Activated CD4-positive, alpha-beta memory T cell treated with anti-CD3 and anti-CD28 coated beads for 36 hours (primary cell): Measurements from ENCODE around the gene OCRL. TPM values are rescaled to one million over a fixed set of nuclear protein-coding genes. Genes with fewer than 3 reads are reported as not detected.
A peak's percentile ranks its signal among the peaks of the same experiment; 100 is the strongest.

Experiments used
- CTCF ChIA-PET: fragments of 350-600 bp; sonication (Branson Sonifier 250); formaldehyde crosslinking; loops from one replicate; lab custom pipeline; 2021; ENCODE audit warnings: antibody characterized with exemption, inconsistent platforms; lab: Charles Lee
- POLR2A ChIA-PET: fragments of 350-600 bp; sonication (Branson Sonifier 250); formaldehyde crosslinking; loops from one replicate; lab custom pipeline; 2021; ENCODE audit warnings: antibody characterized with exemption; lab: Charles Lee
- DNase-seq: peaks from one replicate; pipeline ENCODE4 v3.0.0-alpha.2; 2020
- H3K27ac Mint-ChIP-seq: one replicate; pipeline ENCODE4 v1.8.0; 2021; ENCODE audit warnings: mixed read lengths
- H3K27me3 Mint-ChIP-seq: one replicate; pipeline ENCODE4 v1.8.0; 2021; ENCODE audit warnings: mixed read lengths
- H3K36me3 Mint-ChIP-seq: one replicate; pipeline ENCODE4 v1.8.0; 2021; ENCODE audit warnings: mixed read lengths
- H3K4me1 Mint-ChIP-seq: one replicate; pipeline ENCODE4 v1.8.0; 2021; ENCODE audit warnings: low read depth, mixed read lengths
- H3K4me3 Mint-ChIP-seq: one replicate; pipeline ENCODE4 v1.8.0; 2021; ENCODE audit warnings: mild to moderate bottlenecking, mixed read lengths
- H3K9me3 Mint-ChIP-seq: one replicate; pipeline ENCODE4 v1.8.0; 2021; ENCODE audit warnings: mixed read lengths
- intact Hi-C: fragments of 100-400 bp; cut with micrococcal nuclease; formaldehyde crosslinking; loops from one replicate; pipeline ENCODE4 v1.15.1; 2023
- total RNA-seq, 2 experiments: library from RNA; stranded (reverse); gene quantifications; one replicate each; pipeline ENCODE4 v1.2.3, GENCODE V29; 2021

OCRL gene
- total RNA-seq, 2 experiments from 2014 or later, result 2.8 to 3.2 TPM

DNA sequence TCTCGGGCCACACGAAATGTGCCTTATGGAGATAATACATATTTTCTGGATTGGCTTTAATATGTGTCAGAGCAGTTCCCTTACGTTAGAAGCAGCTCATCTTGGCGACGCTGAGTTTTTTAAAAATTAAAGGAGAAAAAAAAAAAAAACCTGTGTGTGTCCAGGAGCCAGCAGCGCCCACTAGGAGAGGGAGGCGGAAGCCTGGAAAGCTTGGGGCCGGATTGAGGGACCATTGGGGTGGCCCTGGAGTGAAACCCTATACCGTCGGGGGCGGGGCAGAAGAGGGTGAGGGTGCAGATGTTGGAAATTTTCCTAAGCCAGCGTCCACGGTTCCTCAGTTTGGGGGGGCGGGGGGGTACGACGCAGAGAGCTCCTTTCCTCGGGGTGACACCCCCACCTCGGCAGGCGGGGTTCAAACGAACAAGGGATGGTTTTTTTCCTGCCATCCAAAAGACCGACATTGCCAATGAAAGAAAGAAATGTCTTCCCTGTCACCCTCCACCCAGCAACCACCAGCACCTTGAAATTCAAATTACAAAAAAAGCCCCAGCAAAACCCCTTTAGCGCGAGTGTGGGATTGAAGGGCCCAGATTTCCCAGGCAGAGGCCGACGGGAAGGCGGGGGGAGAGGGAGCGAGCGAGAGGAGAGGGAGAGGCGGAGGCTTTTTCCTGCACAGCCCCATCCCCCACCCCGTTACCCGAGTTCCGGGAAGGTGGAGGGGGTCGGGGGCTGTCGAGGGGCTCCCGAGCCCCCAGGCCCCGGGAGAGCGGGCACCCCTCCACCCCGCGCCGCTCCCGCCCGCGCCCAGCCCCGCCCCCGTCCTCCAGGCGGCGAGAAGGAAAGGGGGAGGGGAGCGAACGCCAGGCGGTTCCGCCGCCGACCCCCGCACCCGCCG is 17.6 kb upstream of the OCRL start:
- POLR2A ChIA-PET, result no interaction called here
- H3K4me3 Mint-ChIP-seq, result peak overlapping the region; percentile 73
- peaks cover 5% of the 10 kb centered on the region for H3K27me3 Mint-ChIP-seq
- intact Hi-C loops, result no loop called here
- CTCF ChIA-PET, result no interaction called here
- H3K36me3 Mint-ChIP-seq, result no peaks in the 10 kb centered on the region
- no peak overlapping the region for H3K27ac Mint-ChIP-seq
- DNase-seq, result peak; percentile 9
- no peaks in the 10 kb centered on the region for H3K9me3 Mint-ChIP-seq
- peaks cover 3% of the 10 kb centered on the region for H3K4me1 Mint-ChIP-seq

DNA sequence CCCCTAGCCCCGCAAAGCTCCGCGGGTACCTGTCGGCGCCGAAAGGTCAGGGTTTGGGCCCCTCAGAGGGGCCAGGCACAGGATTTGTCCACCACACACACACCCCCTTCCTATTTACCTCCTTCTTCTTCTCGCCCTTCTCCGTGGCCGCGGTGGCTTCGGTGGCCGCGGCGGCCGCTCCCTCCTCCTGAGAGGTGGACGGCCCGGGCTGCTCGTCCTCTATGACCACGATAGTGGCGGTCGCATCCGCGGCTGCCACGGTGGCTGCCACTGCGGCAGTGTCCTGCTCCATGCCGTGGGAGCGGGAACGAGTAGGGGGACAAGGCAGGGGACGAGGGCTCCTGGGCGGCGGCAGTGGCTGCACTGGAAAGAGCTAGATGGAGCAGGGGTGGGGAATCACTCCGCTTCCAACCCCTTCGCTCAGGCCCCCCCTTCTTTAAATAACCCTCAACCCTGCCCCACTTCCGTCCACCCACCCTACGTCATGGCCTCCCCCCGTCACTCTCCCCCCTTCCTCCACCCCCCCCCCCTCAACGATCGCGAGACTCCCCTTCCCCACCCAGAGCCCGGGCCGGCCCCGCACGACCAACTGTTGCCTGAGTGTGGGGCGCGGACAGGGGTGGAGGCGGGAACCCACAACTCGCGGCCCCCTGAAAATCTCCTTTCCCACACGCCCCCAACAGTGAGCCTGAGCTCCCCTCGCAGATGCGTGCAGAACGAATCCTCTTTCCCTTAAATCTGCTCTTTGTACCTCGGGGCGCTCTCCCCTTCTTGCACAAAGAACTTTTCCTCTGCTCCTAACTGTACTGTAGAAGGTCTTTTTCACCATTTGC is 16.8 kb upstream of the OCRL start, which contains the start of gene SMARCA1:
TSS of gene SMARCA1 (minus strand) at position 412 of the 833 bp plus-strand sequence. CDS start at position 292, 120 bp downstream.
- ChIA-PET POLR2A (no interaction called here), CTCF (interaction anchor here (0.6 kb wide), 1 partner anchor 495 kb away, joined by 5 read pairs; no protein-coding TSS in a partner anchor)
- no peaks in the 10 kb centered on the region for H3K36me3 Mint-ChIP-seq
- H3K27me3 Mint-ChIP-seq, result peaks cover 5% of the 10 kb centered on the region
- H3K9me3 Mint-ChIP-seq, result no peaks in the 10 kb centered on the region
- H3K27ac Mint-ChIP-seq, result no peak within 1 kb of the TSS
- H3K4me3 Mint-ChIP-seq, result peak within 1 kb of the TSS; percentile 73
- peaks cover 3% of the 10 kb centered on the region for H3K4me1 Mint-ChIP-seq
- DNase-seq, result peak; percentile 8
- intact Hi-C loops, result no loop called here

DNA sequence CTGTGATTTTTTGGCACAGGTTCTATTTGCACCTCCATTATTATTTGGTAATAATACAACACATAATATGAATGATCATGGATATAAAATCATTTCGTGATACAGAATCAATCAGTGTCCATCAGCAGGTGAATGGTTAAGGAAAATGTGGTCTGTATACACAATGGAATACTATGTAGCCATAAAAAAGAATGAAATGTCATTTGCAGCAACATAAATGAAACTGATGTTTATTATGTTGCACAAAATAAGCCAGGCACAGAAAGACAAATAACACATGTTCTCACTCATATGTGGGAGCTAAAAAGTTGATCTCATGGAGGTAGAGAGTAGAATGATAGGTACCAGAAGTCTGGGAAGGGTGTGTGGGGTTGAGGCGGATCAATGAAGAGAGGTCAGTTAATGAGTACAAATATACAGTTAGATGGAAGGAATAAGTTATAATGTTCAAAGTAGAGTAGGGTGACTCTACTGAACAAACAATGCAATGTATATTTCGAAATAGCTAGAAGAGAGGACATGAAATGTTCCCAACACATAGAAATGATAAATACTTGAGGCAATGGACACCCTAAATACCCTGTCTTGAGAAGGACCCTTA is 15.7 kb upstream of the OCRL start:
- intact Hi-C loops, result no loop called here
- Mint-ChIP-seq H3K4me1 (peaks cover 3% of the 10 kb centered on the region), H3K36me3 (no peaks in the 10 kb centered on the region), H3K9me3 (no peaks in the 10 kb centered on the region), H3K27ac (no peak overlapping the region), H3K4me3 (peak overlapping the region; percentile 52), H3K27me3 (peaks cover 5% of the 10 kb centered on the region)
- CTCF ChIA-PET, result interaction anchor here (0.6 to 1.0 kb wide), 2 partner anchors 17 to 494 kb away, joined by 3 to 5 read pairs; no protein-coding TSS in a partner anchor
- no peak for DNase-seq
- POLR2A ChIA-PET, result no interaction called here

DNA sequence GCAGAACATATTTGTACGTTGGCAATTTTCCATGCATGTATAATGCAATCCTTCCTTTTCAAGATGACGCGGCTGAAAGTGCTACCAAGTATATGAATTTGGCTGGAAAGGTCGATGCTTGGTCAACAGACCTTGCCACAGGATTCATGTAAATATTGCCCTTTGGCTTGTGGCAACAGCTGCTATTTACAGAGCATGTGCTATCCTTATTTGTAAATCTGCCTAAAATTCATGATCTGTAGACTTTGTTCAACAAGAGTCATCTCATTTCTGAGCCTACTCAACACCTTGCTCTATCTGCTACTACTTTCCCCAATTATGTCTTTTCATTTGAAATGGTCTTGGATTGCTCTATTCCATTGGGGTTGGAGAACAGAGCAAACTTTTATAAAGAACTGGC is 14.9 kb upstream of the OCRL start:
- Mint-ChIP-seq H3K4me1 (peaks cover 3% of the 10 kb centered on the region), H3K9me3 (no peaks in the 10 kb centered on the region), H3K27me3 (peaks cover 5% of the 10 kb centered on the region), H3K27ac (no peak overlapping the region), H3K4me3 (no peak overlapping the region), H3K36me3 (no peaks in the 10 kb centered on the region)
- POLR2A ChIA-PET, result no interaction called here
- CTCF ChIA-PET, result interaction anchor here (1.0 kb wide), 1 partner anchor 16 kb away, joined by 3 read pairs; no protein-coding TSS in a partner anchor
- intact Hi-C loops, result no loop called here
- DNase-seq, result no peak

DNA sequence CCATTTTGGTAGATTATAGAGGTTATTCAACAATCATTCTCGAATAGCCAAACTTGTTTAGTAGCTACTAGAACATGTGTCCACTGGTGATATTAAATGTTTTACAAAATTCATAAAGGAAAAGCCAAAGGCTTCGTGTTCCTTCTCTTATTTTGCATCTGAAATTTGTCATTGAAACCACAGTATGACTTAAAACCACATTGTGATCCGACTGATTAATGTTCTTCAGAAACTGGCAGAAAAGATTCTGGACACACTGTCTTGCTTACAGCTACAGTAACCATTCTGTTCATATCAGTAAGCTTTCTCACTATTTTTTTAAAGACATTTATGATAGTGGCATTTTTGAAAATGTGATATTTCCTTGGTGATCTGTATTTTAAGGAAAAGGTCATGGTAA is 14.2 kb upstream of the OCRL start:
- peaks cover 5% of the 10 kb centered on the region for H3K27me3 Mint-ChIP-seq
- H3K27ac Mint-ChIP-seq, result no peak overlapping the region
- H3K4me3 Mint-ChIP-seq, result no peak overlapping the region
- H3K9me3 Mint-ChIP-seq, result no peaks in the 10 kb centered on the region
- H3K36me3 Mint-ChIP-seq, result no peaks in the 10 kb centered on the region
- intact Hi-C loops, result no loop called here
- ChIA-PET POLR2A (no interaction called here), CTCF (no interaction called here)
- DNase-seq, result no peak
- peaks cover 3% of the 10 kb centered on the region for H3K4me1 Mint-ChIP-seq

DNA sequence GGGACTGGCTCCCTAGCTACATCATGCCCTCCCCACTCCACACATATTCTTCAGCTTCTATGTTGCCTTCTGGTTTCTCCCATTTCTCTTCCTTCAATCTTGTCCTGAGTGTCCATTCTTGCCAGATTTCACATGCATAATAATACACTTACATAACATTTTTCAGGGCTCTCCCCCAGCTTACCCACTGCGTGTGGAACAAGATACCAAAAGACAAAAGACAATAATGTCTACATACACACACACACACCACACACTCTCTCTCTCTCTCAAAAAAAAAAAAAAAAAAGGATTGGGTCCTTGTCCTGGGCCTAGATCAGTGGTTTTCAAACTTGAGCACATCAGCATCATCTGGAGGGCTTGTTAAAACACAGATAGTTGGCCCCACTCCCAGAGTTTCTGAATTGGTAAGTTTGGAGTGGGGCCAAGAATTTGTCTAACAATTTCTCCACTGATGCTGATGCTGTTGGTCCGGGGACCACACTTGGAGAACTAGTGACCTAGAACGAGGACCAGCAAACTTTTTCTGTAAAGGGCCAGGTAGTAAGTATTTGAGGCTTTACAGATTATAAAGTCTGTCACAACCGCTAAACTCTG is 10.3 kb upstream of the OCRL start:
- ChIA-PET POLR2A (no interaction called here), CTCF (no interaction called here)
- no peaks in the 10 kb centered on the region for H3K4me1 Mint-ChIP-seq
- H3K27me3 Mint-ChIP-seq, result no peaks in the 10 kb centered on the region
- intact Hi-C loops, result no loop called here
- no peak for DNase-seq
- no peaks in the 10 kb centered on the region for H3K36me3 Mint-ChIP-seq
- H3K9me3 Mint-ChIP-seq, result no peaks in the 10 kb centered on the region
- H3K4me3 Mint-ChIP-seq, result no peak overlapping the region
- no peak overlapping the region for H3K27ac Mint-ChIP-seq

DNA sequence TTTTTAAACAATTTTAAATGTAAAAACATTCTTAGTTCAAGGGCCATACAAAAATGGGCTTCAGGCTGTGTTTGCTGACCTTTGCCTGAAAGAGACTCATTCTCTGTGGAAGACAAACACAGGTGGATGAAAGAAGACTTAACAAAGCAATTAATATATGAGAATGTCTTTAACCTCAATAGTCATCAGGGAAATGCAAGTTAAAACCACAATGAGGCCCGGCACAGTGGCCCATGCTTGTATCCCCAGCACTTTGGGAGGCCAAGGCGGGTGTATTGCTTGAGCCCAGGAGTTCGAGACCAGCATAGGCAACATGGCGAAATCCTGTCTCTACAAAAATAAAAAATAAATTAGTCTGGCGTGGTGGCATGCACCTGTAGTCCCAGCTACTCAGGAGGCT is 9.6 kb upstream of the OCRL start:
- intact Hi-C loops, result no loop called here
- H3K36me3 Mint-ChIP-seq, result no peaks in the 10 kb centered on the region
- no peak overlapping the region for H3K27ac Mint-ChIP-seq
- H3K4me1 Mint-ChIP-seq, result no peaks in the 10 kb centered on the region
- POLR2A ChIA-PET, result no interaction called here
- H3K27me3 Mint-ChIP-seq, result no peaks in the 10 kb centered on the region
- no peak for DNase-seq
- H3K9me3 Mint-ChIP-seq, result no peaks in the 10 kb centered on the region
- CTCF ChIA-PET, result no interaction called here
- H3K4me3 Mint-ChIP-seq, result no peak overlapping the region

DNA sequence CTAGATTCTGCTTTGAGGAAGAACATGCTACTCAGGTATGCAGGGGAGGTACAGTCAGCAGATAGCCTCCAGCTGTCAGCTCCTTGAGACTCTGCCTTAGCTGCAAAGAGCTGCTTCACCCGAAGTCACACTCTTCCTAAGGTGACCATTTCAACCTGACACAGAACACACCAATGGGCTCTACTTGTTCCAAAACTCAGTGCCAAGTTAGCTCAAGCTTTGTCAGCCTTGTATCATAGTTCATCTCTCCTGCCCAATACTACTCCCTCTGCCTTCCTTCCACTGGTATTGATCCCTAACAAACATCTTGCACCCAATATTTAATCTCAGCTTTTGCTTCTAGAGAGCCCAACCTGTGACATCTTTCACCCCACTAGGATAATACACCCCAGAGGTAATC is 8.9 kb upstream of the OCRL start:
- no peaks in the 10 kb centered on the region for H3K9me3 Mint-ChIP-seq
- H3K27ac Mint-ChIP-seq, result no peak overlapping the region
- intact Hi-C loops, result no loop called here
- no peak overlapping the region for H3K4me3 Mint-ChIP-seq
- ChIA-PET POLR2A (no interaction called here), CTCF (no interaction called here)
- no peak for DNase-seq
- H3K36me3 Mint-ChIP-seq, result no peaks in the 10 kb centered on the region
- H3K27me3 Mint-ChIP-seq, result no peaks in the 10 kb centered on the region
- H3K4me1 Mint-ChIP-seq, result no peaks in the 10 kb centered on the region

DNA sequence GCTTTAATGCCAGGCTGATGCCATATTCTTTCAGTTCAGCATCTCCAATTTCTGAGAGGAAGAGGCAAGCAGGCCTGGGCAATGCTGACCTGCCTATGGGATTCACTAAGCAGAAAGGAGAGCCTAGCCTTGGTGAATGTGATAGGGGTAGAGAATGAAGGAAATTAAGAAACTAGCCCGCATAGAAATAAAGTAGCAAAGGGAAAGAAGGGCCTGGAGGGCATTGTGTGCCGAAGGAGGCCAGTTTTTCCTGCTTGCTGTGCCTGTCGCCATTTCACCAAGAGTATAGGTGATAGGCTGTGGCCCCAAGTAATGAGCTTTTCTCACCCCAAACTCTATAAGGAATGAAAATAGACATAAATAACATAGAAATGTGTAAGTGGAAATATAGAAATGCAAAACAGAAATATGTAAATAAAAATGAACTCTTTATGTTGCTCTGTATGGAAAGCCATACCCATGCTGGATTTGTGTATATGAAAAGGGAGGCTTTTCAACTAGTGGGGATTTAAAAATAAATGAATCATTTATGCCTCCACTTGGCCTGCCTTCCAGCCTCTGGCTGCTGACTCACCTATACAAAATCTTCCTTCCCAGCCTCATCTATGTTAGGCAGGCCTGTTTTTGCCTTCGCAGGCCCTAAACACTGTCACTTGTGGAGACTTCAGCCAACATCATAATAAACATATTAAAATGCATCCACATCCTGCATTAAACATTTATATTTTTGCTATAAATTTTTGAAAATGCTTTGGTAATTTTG is 5.1 kb upstream of the OCRL start:
- ChIA-PET CTCF (no interaction called here), POLR2A (no interaction called here)
- no peak overlapping the region for H3K4me3 Mint-ChIP-seq
- intact Hi-C loops, result no loop called here
- DNase-seq, result no peak
- peaks cover 2% of the 10 kb centered on the region for H3K4me1 Mint-ChIP-seq
- no peaks in the 10 kb centered on the region for H3K9me3 Mint-ChIP-seq
- H3K27me3 Mint-ChIP-seq, result peaks cover 4% of the 10 kb centered on the region
- H3K27ac Mint-ChIP-seq, result no peak overlapping the region
- H3K36me3 Mint-ChIP-seq, result no peaks in the 10 kb centered on the region

DNA sequence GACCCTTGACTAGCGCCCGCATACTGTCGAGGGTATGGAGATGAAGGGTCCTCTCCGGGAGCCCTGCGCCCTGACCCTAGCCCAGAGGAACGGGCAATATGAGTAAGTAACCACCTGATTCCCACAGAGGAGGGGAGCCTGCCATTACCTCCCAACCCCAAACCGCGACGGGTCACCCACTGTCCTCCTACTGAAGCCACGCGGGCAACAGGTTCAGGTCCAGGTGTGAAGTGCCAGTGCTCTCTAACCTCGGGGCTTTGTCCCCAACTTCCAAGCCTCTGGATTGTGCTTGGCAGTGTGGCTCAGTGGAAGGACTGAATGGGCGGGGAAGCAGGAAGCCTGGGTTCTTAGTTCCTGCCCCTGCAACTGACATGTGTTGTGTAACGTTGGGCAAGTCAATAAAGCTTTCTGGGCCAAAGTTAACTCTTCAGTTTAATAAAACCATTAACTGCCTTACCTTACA is 694 bp downstream of the OCRL start:
- Mint-ChIP-seq H3K36me3 (no peaks in the 10 kb centered on the region), H3K4me1 (peaks cover 14% of the 10 kb centered on the region), H3K9me3 (no peaks in the 10 kb centered on the region), H3K27me3 (peaks cover 4% of the 10 kb centered on the region), H3K4me3 (peak overlapping the region; percentile 46), H3K27ac (no peak overlapping the region)
- CTCF ChIA-PET, result interaction anchor here (0.6 to 1.1 kb wide), 2 partner anchors 16 to 706 kb away, joined by 3 read pairs; no protein-coding TSS in a partner anchor
- peak; percentile 9 for DNase-seq
- POLR2A ChIA-PET, result no interaction called here
- intact Hi-C loops, result no loop called here

DNA sequence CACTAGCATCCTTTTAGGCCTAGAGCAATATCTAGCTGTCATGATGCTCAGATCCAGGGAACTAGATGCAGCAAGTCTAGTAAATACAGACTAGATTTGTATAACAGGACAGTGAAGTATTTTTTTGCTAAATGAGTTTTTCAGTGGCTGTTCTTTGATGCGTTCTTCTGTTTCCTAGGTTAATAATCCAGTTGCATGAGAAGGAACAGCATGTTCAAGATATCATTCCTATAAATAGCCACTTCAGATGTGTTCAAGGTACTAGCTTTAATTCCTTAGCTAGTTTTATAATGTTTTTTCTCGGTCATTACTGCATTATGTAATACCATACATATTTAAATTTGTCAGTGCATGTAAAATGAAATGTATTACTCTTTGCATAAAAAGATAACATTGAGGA is 4.7 kb downstream of the OCRL start:
- no peak overlapping the region for H3K4me3 Mint-ChIP-seq
- H3K27me3 Mint-ChIP-seq, result no peaks in the 10 kb centered on the region
- H3K9me3 Mint-ChIP-seq, result no peaks in the 10 kb centered on the region
- no peaks in the 10 kb centered on the region for H3K36me3 Mint-ChIP-seq
- no peak overlapping the region for H3K27ac Mint-ChIP-seq
- CTCF ChIA-PET, result interaction anchor here (1.3 kb wide), 1 partner anchor 56 kb away, joined by 4 read pairs; no protein-coding TSS in a partner anchor
- H3K4me1 Mint-ChIP-seq, result peaks cover 11% of the 10 kb centered on the region
- POLR2A ChIA-PET, result no interaction called here
- intact Hi-C loops, result no loop called here
- no peak for DNase-seq
